ENCODE results near the gene LTBP4.

The LTBP4 gene

GRCh38 chr19:40567750-40568494, 33.2 kb upstream of the LTBP4 start:
- H3K27me3 Mint-ChIP-seq: peaks cover 61% of the 10 kb centered on the region
- H3K4me3 Mint-ChIP-seq: peak overlapping the region; percentile 72
- intact Hi-C loops (cut with micrococcal nuclease): loop anchor here (2.0 kb wide), 1 partner anchor 39 kb away; no protein-coding TSS in a partner anchor
- peaks cover 32% of the 10 kb centered on the region for H3K4me1 Mint-ChIP-seq (ENCODE audit: low read depth)
- H3K9me3 Mint-ChIP-seq: no peaks in the 10 kb centered on the region
- peak overlapping the region; percentile 37 for H3K27ac Mint-ChIP-seq
- H3K36me3 Mint-ChIP-seq (ENCODE audit: low read depth): no peaks in the 10 kb centered on the region

- H3K27me3 Mint-ChIP-seq: peaks cover 42% of the 10 kb centered on the region
- H3K9me3 Mint-ChIP-seq: no peaks in the 10 kb centered on the region
- peak overlapping the region; percentile 47 for H3K27ac Mint-ChIP-seq
- peak overlapping the region; percentile 68 for H3K4me3 Mint-ChIP-seq
- H3K36me3 Mint-ChIP-seq (ENCODE audit: low read depth): no peaks in the 10 kb centered on the region
- intact Hi-C loops (cut with micrococcal nuclease): loop anchor here (5.0 to 10.0 kb wide), 2 partner anchors 42 to 106 kb away; partner anchors contain the start of genes BLVRB and SPTBN4
- H3K4me1 Mint-ChIP-seq (ENCODE audit: low read depth): peaks cover 35% of the 10 kb centered on the region
Measured at GRCh38 chr19:40570313-40571004, 30.7 kb upstream of the LTBP4 start.

- Mint-ChIP-seq H3K4me1 (ENCODE audit: low read depth) (peaks cover 40% of the 10 kb centered on the region), H3K27me3 (peaks cover 37% of the 10 kb centered on the region), H3K27ac (peak overlapping the region; percentile 47), H3K4me3 (peak overlapping the region; percentile 24), H3K36me3 (ENCODE audit: low read depth) (no peaks in the 10 kb centered on the region), H3K9me3 (no peaks in the 10 kb centered on the region)
- intact Hi-C loops (cut with micrococcal nuclease): loop anchor here (5.0 to 10.0 kb wide), 2 partner anchors 41 to 106 kb away; partner anchors contain the start of genes BLVRB and SPTBN4
Measured at GRCh38 chr19:40571005-40571318, 30.2 kb upstream of the LTBP4 start.

GRCh38 chr19:40571831-40572495, 29.2 kb upstream of the LTBP4 start:
- H3K27me3 Mint-ChIP-seq: peaks cover 27% of the 10 kb centered on the region
- no peak overlapping the region for H3K4me3 Mint-ChIP-seq
- intact Hi-C loops (cut with micrococcal nuclease): loop anchor here (5.0 to 10.0 kb wide), 2 partner anchors 40 to 107 kb away; partner anchors contain the start of genes BLVRB and SPTBN4
- H3K27ac Mint-ChIP-seq: peak overlapping the region; percentile 21
- no peaks in the 10 kb centered on the region for H3K36me3 Mint-ChIP-seq (ENCODE audit: low read depth)
- H3K4me1 Mint-ChIP-seq (ENCODE audit: low read depth): peaks cover 43% of the 10 kb centered on the region
- H3K9me3 Mint-ChIP-seq: no peaks in the 10 kb centered on the region

GRCh38 chr19:40575326-40575725, 25.8 kb upstream of the LTBP4 start:
- intact Hi-C loops (cut with micrococcal nuclease): loop anchor here (10.0 kb wide), 1 partner anchor 111 kb away; the partner anchor contains the start of genes BLVRB and SPTBN4
- Mint-ChIP-seq H3K27ac (peak overlapping the region; percentile 86), H3K27me3 (no peaks in the 10 kb centered on the region), H3K4me1 (ENCODE audit: low read depth) (peaks cover 40% of the 10 kb centered on the region), H3K4me3 (peak overlapping the region; percentile 7), H3K9me3 (no peaks in the 10 kb centered on the region), H3K36me3 (ENCODE audit: low read depth) (peaks cover 24% of the 10 kb centered on the region)

- H3K4me3 Mint-ChIP-seq: peak overlapping the region; percentile 87
- no peaks in the 10 kb centered on the region for H3K27me3 Mint-ChIP-seq
- intact Hi-C loops (cut with micrococcal nuclease): loop anchor here (10.0 kb wide), 1 partner anchor 111 kb away; the partner anchor contains the start of genes BLVRB and SPTBN4
- peaks cover 42% of the 10 kb centered on the region for H3K4me1 Mint-ChIP-seq (ENCODE audit: low read depth)
- peaks cover 32% of the 10 kb centered on the region for H3K36me3 Mint-ChIP-seq (ENCODE audit: low read depth)
- no peaks in the 10 kb centered on the region for H3K9me3 Mint-ChIP-seq
- peak overlapping the region; percentile 86 for H3K27ac Mint-ChIP-seq
Measured at GRCh38 chr19:40576151-40576584, 25.0 kb upstream of the LTBP4 start.

GRCh38 chr19:40576585-40577451, 24.4 kb upstream of the LTBP4 start, which contains the start of gene SHKBP1:
Gene SHKBP1, plus strand, starts transcription at chr19:40576873. Its CDS starts 27 bp downstream, at chr19:40576900.
- intact Hi-C loops (cut with micrococcal nuclease): loop anchor here (10.0 kb wide), 1 partner anchor 112 kb away; the partner anchor contains the start of genes BLVRB and SPTBN4
- Mint-ChIP-seq H3K36me3 (ENCODE audit: low read depth) (peaks cover 39% of the 10 kb centered on the region), H3K27ac (peak within 1 kb of the TSS; percentile 86), H3K4me1 (ENCODE audit: low read depth) (peaks cover 44% of the 10 kb centered on the region), H3K27me3 (no peaks in the 10 kb centered on the region), H3K4me3 (peak within 1 kb of the TSS; percentile 87), H3K9me3 (no peaks in the 10 kb centered on the region)

GRCh38 chr19:40578442-40578908, 22.7 kb upstream of the LTBP4 start:
- peaks cover 57% of the 10 kb centered on the region for H3K4me1 Mint-ChIP-seq (ENCODE audit: low read depth)
- H3K4me3 Mint-ChIP-seq: peak overlapping the region; percentile 57
- H3K27ac Mint-ChIP-seq: peak overlapping the region; percentile 86
- no peaks in the 10 kb centered on the region for H3K9me3 Mint-ChIP-seq
- peaks cover 55% of the 10 kb centered on the region for H3K36me3 Mint-ChIP-seq (ENCODE audit: low read depth)
- intact Hi-C loops (cut with micrococcal nuclease): loop anchor here (10.0 kb wide), 1 partner anchor 114 kb away; the partner anchor contains the start of genes BLVRB and SPTBN4
- H3K27me3 Mint-ChIP-seq: no peaks in the 10 kb centered on the region

- no peaks in the 10 kb centered on the region for H3K27me3 Mint-ChIP-seq
- intact Hi-C loops (cut with micrococcal nuclease): no loop called here
- H3K36me3 Mint-ChIP-seq (ENCODE audit: low read depth): peaks cover 77% of the 10 kb centered on the region
- H3K4me1 Mint-ChIP-seq (ENCODE audit: low read depth): peaks cover 68% of the 10 kb centered on the region
- no peaks in the 10 kb centered on the region for H3K9me3 Mint-ChIP-seq
- H3K27ac Mint-ChIP-seq: peak overlapping the region; percentile 87
- peak overlapping the region; percentile 61 for H3K4me3 Mint-ChIP-seq
Measured at GRCh38 chr19:40580619-40581018, 20.6 kb upstream of the LTBP4 start.

GRCh38 chr19:40581531-40581930, 19.6 kb upstream of the LTBP4 start:
- Mint-ChIP-seq H3K4me1 (ENCODE audit: low read depth) (peaks cover 72% of the 10 kb centered on the region), H3K27ac (peak overlapping the region; percentile 64), H3K36me3 (ENCODE audit: low read depth) (peaks cover 86% of the 10 kb centered on the region), H3K4me3 (no peak overlapping the region), H3K27me3 (no peaks in the 10 kb centered on the region), H3K9me3 (no peaks in the 10 kb centered on the region)
- intact Hi-C loops (cut with micrococcal nuclease): no loop called here

GRCh38 chr19:40582467-40582866, 18.7 kb upstream of the LTBP4 start:
- H3K4me1 Mint-ChIP-seq (ENCODE audit: low read depth): peaks cover 77% of the 10 kb centered on the region
- H3K9me3 Mint-ChIP-seq: no peaks in the 10 kb centered on the region
- intact Hi-C loops (cut with micrococcal nuclease): no loop called here

GRCh38 chr19:40583283-40583682, 17.9 kb upstream of the LTBP4 start:
- Mint-ChIP-seq H3K27ac (peak overlapping the region; percentile 31), H3K9me3 (no peaks in the 10 kb centered on the region), H3K36me3 (ENCODE audit: low read depth) (peaks cover 94% of the 10 kb centered on the region), H3K4me1 (ENCODE audit: low read depth) (peaks cover 75% of the 10 kb centered on the region), H3K27me3 (no peaks in the 10 kb centered on the region), H3K4me3 (no peak overlapping the region)
- intact Hi-C loops (cut with micrococcal nuclease): no loop called here

More at GRCh38 chr19:40582467-40582866, 18.7 kb upstream of the LTBP4 start:
- Mint-ChIP-seq H3K36me3 (ENCODE audit: low read depth) (peaks cover 94% of the 10 kb centered on the region), H3K4me3 (no peak overlapping the region), H3K27ac (peak overlapping the region; percentile 64), H3K27me3 (no peaks in the 10 kb centered on the region)

- peaks cover 73% of the 10 kb centered on the region for H3K4me1 Mint-ChIP-seq (ENCODE audit: low read depth)
- peaks cover 95% of the 10 kb centered on the region for H3K36me3 Mint-ChIP-seq (ENCODE audit: low read depth)
Measured at GRCh38 chr19:40584007-40584406, 17.2 kb upstream of the LTBP4 start.

More at GRCh38 chr19:40584007-40584406, 17.2 kb upstream of the LTBP4 start:
- peak overlapping the region; percentile 31 for H3K27ac Mint-ChIP-seq
- no peaks in the 10 kb centered on the region for H3K9me3 Mint-ChIP-seq
- no peaks in the 10 kb centered on the region for H3K27me3 Mint-ChIP-seq
- H3K4me3 Mint-ChIP-seq: no peak overlapping the region
- intact Hi-C loops (cut with micrococcal nuclease): no loop called here

All from dendritic cell treated with granulocyte-macrophage colony-stimulating factor and Interleukin-4, amounts not matched to agents 40 ng/mL and 50 ng/mL, for 4 days (primary cell).